SW 1271 (cell line): Measurements from ENCODE around the gene NAT9.

Experiments used
- DNase-seq, 2 experiments: peaks; one replicate each; lab custom pipeline; 2025; lab: John Stamatoyannopoulos, UW

Gene NAT9

GRCh38 chr17:74761419-74761818, 14.7 kb downstream of the NAT9 start:
- DNase-seq = no peak

- DNase-seq = no peak
Observed at GRCh38 chr17:74760404-74761105, 15.6 kb downstream of the NAT9 start.

- DNase-seq = no peak
Observed at GRCh38 chr17:74759941-74760340, 16.2 kb downstream of the NAT9 start.

- DNase-seq = no peak
Observed at GRCh38 chr17:74759243-74759801, 16.8 kb downstream of the NAT9 start.

GRCh38 chr17:74758848-74759168, 17.3 kb downstream of the NAT9 start:
- DNase-seq = no peak

- DNase-seq = no peak
Observed at GRCh38 chr17:74757931-74758847, 18.0 kb downstream of the NAT9 start.

- no peak for DNase-seq
Observed at GRCh38 chr17:74757502-74757901, 18.6 kb downstream of the NAT9 start.

- no peak for DNase-seq
Observed at GRCh38 chr17:74756891-74757290, 19.3 kb downstream of the NAT9 start.

- DNase-seq = no peak
Observed at GRCh38 chr17:74755533-74755932, 20.6 kb downstream of the NAT9 start.

- DNase-seq = no peak
Observed at GRCh38 chr17:74754832-74755231, 21.3 kb downstream of the NAT9 start.

- DNase-seq = no peak
Observed at GRCh38 chr17:74752822-74753401, 23.2 kb downstream of the NAT9 start.

GRCh38 chr17:74752415-74752814, 23.7 kb downstream of the NAT9 start:
- no peak for DNase-seq

- no peak for DNase-seq
Observed at GRCh38 chr17:74750327-74751069, 25.6 kb downstream of the NAT9 start.

- DNase-seq = no peak
Observed at GRCh38 chr17:74750039-74750326, 26.2 kb downstream of the NAT9 start.

- no peak for DNase-seq
Observed at GRCh38 chr17:74749279-74750038, 26.7 kb downstream of the NAT9 start.

- peak; percentile 69 to 90 for DNase-seq
Observed at GRCh38 chr17:74748529-74749278, 27.4 kb downstream of the NAT9 start, which contains the start of gene NHERF1. Gene NHERF1 (plus strand): TSS chr17:74748628. CDS start chr17:74748847, 219 bp downstream.

- no peak for DNase-seq
Observed at GRCh38 chr17:74748279-74748528, 27.9 kb downstream of the NAT9 start.

GRCh38 chr17:74746922-74747321, 29.2 kb downstream of the NAT9 start:
- no peak for DNase-seq

- no peak for DNase-seq
Observed at GRCh38 chr17:74746376-74746775, 29.8 kb downstream of the NAT9 start.

- no peak for DNase-seq
Observed at GRCh38 chr17:74745548-74746177, 30.5 kb downstream of the NAT9 start.
